Body of pancreas (tissue), 4 donors: ENCODE data around the gene RAB6A.

Experiments used
- POLR2A ChIP-seq, 3 donors: fragments of 450-650 bp; IDR thresholded peaks; one replicate each; pipeline ENCODE4 v1.6.1; 2016; ENCODE audit warnings: antibody characterized with exemption in 3 of 3, mild to moderate bottlenecking in 2 of 3
- TF ChIP-seq, protein P1 (sequence below), 7 experiments: fragments of 450-650 bp in 4 of 7; fragments of 200-600 bp in 3 of 7; sonication (generic) in 3 of 7; IDR thresholded peaks; one replicate each; pipeline ENCODE4 v1.5.1; 2016 to 2019; ENCODE audit warnings: antibody characterized with exemption in 7 of 7

DNA sequence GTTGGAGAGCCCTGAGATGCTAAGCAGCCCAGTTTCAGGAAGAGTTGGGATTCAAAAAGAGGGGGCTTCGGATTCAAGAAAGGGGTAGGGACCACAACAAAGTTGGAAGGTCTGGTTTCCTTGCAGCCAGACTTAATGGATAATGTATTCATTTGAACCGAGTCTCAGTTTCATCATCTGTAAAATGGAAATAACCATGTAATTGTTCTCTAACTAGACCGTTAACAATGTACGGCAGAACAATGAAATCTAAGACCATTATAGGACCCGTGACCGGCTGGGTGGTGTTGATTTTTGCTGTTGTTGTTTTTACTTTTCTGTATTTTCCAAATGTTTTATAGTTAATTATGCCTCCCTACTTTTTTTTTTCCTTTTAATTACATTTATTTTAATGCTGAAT, 20.4 kb upstream of the RAB6A start:
- TF ChIP-seq, protein P1, sequence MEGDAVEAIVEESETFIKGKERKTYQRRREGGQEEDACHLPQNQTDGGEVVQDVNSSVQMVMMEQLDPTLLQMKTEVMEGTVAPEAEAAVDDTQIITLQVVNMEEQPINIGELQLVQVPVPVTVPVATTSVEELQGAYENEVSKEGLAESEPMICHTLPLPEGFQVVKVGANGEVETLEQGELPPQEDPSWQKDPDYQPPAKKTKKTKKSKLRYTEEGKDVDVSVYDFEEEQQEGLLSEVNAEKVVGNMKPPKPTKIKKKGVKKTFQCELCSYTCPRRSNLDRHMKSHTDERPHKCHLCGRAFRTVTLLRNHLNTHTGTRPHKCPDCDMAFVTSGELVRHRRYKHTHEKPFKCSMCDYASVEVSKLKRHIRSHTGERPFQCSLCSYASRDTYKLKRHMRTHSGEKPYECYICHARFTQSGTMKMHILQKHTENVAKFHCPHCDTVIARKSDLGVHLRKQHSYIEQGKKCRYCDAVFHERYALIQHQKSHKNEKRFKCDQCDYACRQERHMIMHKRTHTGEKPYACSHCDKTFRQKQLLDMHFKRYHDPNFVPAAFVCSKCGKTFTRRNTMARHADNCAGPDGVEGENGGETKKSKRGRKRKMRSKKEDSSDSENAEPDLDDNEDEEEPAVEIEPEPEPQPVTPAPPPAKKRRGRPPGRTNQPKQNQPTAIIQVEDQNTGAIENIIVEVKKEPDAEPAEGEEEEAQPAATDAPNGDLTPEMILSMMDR (IDR thresholded peaks at IDR 0.05) = no peak
- TF ChIP-seq POLR2A (IDR thresholded peaks at IDR 0.05) = no peak
